Measurements from ENCODE around the gene ASCC1.
"Not testable (repeated sequence)": the region's sequence is repeated elsewhere in the genome, so short reads cannot be mapped to it uniquely, and the experiment has no call there.

Gene ASCC1, protein sequence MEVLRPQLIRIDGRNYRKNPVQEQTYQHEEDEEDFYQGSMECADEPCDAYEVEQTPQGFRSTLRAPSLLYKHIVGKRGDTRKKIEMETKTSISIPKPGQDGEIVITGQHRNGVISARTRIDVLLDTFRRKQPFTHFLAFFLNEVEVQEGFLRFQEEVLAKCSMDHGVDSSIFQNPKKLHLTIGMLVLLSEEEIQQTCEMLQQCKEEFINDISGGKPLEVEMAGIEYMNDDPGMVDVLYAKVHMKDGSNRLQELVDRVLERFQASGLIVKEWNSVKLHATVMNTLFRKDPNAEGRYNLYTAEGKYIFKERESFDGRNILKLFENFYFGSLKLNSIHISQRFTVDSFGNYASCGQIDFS

DNA sequence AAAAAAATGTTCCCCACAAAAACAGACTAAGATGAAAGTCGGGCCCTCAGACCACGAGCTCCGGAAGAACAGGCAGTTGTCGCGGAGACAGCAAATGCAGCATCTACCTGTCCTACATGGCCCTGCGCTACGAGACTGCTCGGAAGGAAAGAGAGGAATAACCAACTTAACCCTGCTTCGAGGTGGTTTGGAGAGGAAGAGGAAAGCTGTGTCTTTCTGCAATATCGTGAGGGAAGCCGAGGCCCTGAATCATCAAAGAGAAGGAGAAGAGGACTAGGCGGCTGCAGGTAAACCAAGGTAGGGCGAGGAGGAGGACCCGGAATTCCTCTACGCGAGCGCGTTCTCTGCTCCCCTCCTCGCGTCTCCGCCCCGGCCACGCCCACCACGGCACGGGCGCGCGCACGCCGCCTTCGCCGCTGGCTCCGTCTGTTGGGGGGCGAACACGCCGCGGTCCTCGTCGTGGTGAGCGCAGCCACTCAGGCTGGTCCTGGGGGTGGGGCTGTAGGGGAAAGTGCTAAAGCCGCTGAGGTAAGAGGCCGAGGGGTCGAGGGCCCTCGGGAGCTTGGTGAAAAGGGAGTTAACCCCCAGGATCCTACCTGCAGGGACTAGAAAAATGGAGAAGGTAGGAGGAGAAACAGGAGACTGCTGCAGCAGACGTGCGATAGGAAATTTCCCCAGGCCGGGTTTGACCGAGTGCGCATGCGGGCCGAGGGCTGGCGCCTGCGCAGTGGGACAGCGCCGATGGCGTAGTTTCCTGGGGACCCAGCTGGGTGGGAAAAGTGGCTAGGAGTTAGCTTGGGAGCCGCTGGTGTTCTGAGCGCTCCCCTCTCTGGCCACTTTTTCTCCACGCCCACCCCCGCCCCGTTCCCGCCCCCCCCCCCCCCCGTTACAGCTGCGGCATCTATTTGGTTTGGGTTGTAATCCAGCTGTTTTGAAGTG, at the start of gene ASCC1, which contains the start of gene ANAPC16:
Gene ASCC1, minus strand, starts transcription at position 666 of the 939 bp plus-strand sequence. CDS start 2,978 bp downstream, outside the sequence.
Gene ANAPC16, plus strand, starts transcription at position 402 of the 939 bp plus-strand sequence. CDS start 7,903 bp downstream, outside the sequence.
- DNase-seq (peak; percentile 98), ATAC-seq (peak; percentile 82)

DNA sequence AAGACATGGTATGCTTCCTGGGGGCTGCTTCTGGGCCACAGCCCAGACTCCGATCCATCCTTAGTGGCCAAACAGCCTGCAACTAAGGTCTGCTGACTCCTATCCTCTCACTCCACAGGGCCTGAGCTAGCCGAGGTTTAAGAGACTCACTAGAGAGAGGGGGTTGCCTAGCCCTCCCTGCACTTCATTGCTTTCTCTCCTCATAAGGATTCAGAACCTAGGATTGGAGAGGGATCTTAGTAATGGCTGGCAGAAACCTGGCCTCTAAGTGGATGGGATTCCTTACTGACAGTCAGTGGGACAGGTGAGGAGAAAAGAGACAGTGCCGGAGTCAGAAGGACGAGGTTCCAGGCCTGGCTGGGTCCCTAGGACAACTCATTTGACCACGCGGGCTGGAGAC, 49.4 kb upstream of the ASCC1 start:
- ATAC-seq, result no peak
- no peak for DNase-seq

- ATAC-seq (no peak), DNase-seq (no peak)
These were observed 48.5 kb upstream of the ASCC1 start for GRCh38 chr10:72264536-72264935.

- DNase-seq (no peak), ATAC-seq (no peak)
These were observed 47.7 kb upstream of the ASCC1 start for GRCh38 chr10:72263613-72264241.

- no peak for DNase-seq
- peak; percentile 21 for ATAC-seq
These were observed 45.8 kb upstream of the ASCC1 start for GRCh38 chr10:72261784-72262404.

- ATAC-seq (peak; percentile 58), DNase-seq (peak; percentile 73)
These were observed 45.1 kb upstream of the ASCC1 start for GRCh38 chr10:72260976-72261783.

GRCh38 chr10:72260239-72260975, 44.3 kb upstream of the ASCC1 start:
- DNase-seq, result peak; percentile 95
- peak; percentile 83 for ATAC-seq

DNA sequence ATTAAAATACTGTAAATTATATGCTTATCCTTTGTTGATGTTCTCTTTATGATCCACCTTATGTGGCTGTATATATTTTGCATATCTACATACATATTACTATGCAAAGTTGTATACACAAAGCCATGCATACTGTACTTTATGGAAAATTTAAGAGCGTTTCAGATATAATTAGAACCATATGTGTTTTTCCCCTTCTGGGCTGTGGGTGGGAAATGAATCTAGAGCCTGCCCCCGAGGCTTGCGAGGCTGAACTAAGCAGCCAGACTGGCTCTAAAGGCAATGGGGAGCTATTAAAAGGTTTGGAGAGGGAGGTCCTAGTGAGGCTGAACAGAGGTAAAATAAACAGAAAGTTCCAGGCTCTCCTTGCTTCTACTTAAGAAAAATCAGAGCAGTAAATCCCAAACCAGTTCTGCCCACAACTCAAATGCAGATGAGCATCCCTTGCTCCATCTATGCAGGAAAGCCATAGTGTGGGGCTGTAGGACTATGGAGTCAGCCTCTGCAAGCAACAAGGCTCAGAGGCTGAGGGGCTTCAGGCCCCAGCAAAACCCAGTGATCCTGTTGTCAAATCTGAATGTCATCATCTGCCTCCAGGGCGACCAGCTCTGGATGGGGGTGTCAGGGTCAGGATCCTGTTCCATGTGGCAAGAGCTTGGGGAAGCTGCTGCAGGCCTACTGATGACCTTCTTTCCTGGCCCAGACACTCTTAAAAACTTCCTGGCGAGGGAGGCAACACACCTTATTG, 43.6 kb upstream of the ASCC1 start:
- ATAC-seq (no peak), DNase-seq (peak; percentile 62)

GRCh38 chr10:72258617-72259016, 42.5 kb upstream of the ASCC1 start:
- no peak for DNase-seq
- no peak for ATAC-seq

GRCh38 chr10:72257051-72257892, 41.2 kb upstream of the ASCC1 start:
- no peak for ATAC-seq
- DNase-seq, result no peak

DNA sequence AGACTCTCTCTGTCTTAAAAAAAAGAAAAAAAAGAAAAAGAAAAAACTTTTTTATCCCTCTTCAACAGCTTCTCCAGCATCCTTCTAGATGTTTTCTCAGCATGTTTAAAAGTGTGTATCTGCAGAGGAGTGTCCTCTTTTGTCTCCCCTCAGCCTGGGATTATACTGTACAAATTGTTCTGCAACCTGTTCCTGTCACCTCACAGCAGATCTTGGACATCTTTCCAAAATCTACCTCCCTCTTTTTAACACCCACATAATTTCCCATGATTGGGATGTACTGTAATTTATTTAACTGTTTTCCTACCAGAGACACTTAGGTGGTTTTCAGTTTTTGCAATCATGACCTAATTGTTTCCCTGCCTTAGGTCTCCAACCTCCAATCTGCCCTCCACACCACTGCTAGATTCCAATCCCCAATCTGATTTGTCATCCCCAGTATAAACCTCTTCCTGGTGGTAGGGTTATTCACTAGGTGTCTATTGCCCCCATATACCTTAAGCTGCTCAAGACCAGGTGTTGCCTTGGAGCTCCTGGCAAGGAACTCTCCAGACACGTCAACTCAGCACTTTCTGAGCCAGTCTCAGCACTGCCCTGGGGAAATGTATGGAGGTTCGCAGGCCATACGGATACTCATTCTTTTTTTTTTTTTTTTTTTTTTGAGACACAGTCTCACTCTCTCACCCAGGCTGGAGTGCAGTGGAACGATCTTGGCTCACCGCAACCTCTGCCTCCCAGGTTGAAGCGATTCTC, 40.1 kb upstream of the ASCC1 start:
- DNase-seq (no peak), ATAC-seq (no peak)

DNA sequence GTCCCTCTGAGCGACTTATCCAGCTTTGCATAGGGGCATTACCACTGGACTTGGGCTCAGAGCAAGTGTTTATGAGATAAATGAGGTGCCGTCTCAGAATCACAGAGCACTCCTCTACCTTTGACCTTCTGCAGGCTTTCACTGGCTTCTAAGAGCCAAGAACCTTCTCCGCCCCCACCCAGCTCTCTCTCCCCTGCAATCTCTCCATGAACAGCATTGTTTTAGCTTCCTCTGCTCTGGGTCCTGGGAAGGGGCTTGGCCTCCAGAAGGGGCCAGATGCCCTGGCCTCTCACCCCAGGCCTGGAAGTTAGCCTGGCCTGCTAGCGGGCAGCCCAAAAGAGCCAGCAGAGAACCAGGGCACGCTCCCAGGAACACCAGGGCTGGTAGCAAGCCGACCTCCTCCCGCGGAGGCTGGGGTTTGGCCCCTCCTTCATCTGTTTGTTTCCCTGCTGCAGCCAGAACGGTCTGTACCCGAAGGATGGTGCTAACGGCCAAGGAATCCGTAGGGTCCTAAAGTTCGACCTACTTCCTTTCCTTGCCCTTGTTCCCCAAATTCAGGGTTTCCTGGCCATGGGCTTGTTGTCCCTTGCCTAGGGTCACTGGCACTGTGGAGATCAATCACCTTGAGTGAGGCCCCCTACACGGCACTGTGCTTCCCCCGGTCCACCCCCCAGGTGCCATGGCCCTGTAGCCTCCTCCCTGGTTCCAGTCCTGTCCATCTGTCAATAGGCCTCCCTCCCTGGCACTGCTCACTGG, 38.9 kb upstream of the ASCC1 start:
- peak; percentile 60 for DNase-seq
- peak; percentile 38 for ATAC-seq

DNA sequence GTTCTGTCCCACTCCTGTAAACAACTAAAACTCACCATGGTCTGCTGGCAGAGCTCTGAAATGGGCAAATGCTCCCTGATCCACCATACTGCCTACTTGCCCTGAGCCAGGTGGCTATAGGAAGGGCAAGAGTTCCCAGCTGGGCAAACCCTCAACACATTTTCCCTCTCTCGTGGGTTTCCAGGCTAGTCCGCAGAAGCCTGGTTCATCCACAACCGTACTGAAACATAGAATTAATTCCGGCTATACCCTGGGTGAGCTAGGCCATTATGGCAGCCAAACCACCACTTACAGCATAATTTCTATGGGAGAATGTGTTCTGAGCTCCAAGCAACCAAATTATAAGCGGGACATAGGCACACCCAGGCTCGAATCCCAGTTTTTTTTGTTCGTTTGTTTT, 37.5 kb upstream of the ASCC1 start:
- ATAC-seq, result no peak
- no peak for DNase-seq

- DNase-seq (no peak), ATAC-seq (no peak)
These were observed 36.9 kb upstream of the ASCC1 start for GRCh38 chr10:72252972-72253371.

DNA sequence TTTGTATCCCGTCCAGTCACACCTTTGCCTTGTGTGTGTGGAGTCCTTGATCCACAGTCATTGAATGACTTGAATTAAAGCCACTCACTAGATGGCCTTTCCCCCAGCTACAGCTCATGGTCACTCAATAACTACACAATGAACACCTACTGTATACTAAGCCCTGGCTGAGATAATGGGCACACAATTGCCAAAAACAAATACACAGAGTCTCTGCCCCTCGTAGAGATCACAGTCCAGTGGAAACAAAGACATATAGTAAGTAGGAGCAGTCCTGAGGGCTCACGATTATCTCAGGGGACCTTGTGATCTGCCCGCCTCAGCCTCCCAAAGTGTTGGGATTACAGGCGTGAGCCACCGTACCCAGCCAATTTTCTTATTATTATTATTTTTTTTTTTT, 35.6 kb upstream of the ASCC1 start:
- no peak for DNase-seq
- ATAC-seq, result no peak

DNA sequence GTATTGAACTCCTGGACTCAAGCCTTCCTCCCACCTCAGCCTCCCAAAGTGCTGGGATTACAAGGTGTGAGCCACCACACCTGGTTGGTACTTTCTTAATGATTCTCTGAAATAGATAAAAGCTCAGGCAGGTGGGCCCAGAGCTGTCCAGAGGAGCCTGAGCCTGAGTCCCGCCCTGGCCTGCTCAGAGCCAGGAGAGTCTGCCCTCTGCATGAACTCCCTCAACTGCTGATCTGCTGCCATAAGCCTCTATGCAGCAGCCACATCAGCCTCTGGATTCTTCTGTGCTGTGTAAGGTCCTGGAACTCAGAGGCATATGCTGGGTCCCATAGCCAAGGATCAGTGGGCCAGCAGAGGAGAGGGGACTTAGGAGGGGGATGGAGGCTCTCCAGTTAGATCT, 34.6 kb upstream of the ASCC1 start:
- no peak for ATAC-seq

DNA sequence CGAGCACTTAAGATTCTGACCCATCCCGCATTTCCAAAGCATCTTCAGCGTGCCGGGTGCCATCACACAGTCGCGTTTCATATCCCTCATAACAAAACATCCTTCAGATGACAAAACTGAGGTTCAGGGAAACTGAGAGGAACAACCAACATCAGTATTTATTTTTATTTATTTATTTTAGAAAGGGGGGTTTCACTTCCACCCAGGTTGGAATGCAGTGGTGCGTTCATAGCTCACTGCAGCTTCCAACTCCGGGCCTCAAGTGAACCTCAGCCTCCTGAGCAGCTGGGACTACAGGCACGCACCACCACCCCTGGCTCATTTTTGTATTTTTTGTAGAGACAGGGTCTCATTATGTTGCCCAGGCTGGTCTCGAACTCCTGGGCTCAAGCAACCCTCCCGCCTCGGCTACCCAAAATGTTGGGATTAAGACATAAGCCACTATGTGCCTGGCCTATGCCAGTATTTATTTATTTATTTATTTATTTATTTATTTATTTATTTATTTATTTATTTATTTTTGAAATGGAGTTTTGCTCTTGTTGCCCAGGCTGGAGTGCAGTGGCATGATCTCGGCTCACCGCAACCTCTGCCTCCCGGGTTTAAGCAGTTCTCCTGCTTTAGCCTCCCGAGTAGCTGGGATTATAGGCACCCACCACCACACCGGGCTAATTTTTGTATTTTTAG, 33.2 kb upstream of the ASCC1 start:
- DNase-seq, ATAC-seq: not testable (repeated sequence)

More for the DNA sequence above, 34.6 kb upstream of the ASCC1 start:
- DNase-seq, result no peak

Measured in stimulated activated naive CD8-positive, alpha-beta T cell treated with anti-CD3 and anti-CD28 coated beads, Interleukin-15, Interleukin-2, amounts not matched to agents 100 U/mL and 50 U/mL, for 24 hours (primary cell).